WTC11 (cell line): ENCODE measurements around the gene ANKZF1. TPM values are rescaled to one million over a fixed set of nuclear protein-coding genes. Genes with fewer than 3 reads are reported as not detected.

Experiments used
- ATAC-seq: fragments of 200-7000 bp; cut with Tn5 transposase; 2 replicates; pipeline ENCODE4 v1.10.0; 2021; ENCODE audit warnings: mild to moderate bottlenecking, moderate library complexity
- CTCF ChIA-PET: fragments of 300-600 bp; sonication (Branson Sonifier 250); formaldehyde crosslinking; loops from one replicate; lab custom pipeline; 2021; ENCODE audit warnings: antibody characterized with exemption; lab: Charles Lee
- POLR2A ChIA-PET: fragments of 350-600 bp; sonication (Branson Sonifier 250); formaldehyde crosslinking; loops from one replicate; lab custom pipeline; 2021; ENCODE audit warnings: antibody characterized with exemption; lab: Charles Lee
- DNase-seq: peaks from one replicate; pipeline ENCODE4 v3.0.0; 2021; ENCODE audit warnings: low spot score
- H3K27ac Mint-ChIP-seq: 2 replicates; pipeline ENCODE4 v1.8.0; 2021; ENCODE audit warnings: mixed read lengths
- H3K27me3 Mint-ChIP-seq: 2 replicates; pipeline ENCODE4 v1.8.0; 2021; ENCODE audit warnings: low read depth, mild to moderate bottlenecking, moderate library complexity, mixed read lengths
- H3K36me3 Mint-ChIP-seq: 2 replicates; pipeline ENCODE4 v1.8.0; 2021; ENCODE audit warnings: mixed read lengths
- H3K4me1 Mint-ChIP-seq: 2 replicates; pipeline ENCODE4 v1.8.0; 2022; ENCODE audit warnings: mixed read lengths
- H3K4me3 Mint-ChIP-seq: 2 replicates; pipeline ENCODE4 v1.8.0; 2021; ENCODE audit warnings: mild to moderate bottlenecking, moderate library complexity, mixed read lengths
- H3K9me3 Mint-ChIP-seq: 2 replicates; pipeline ENCODE4 v1.8.0; 2021; ENCODE audit warnings: mixed read lengths
- ARID4B ChIP-seq: sonication (generic); formaldehyde crosslinking; IDR thresholded peaks from 2 replicates; pipeline ENCODE4 v1.8.0; 2023; ENCODE audit warnings: missing genetic modification reagents, mild to moderate bottlenecking, borderline replicate concordance
- ATF3 ChIP-seq: sonication (generic); formaldehyde crosslinking; conservative IDR thresholded peaks from 2 replicates; pipeline ENCODE4 v1.8.1; 2022; ENCODE audit warnings: mild to moderate bottlenecking, missing genetic modification reagents
- ATF6 ChIP-seq: sonication (generic); formaldehyde crosslinking; IDR thresholded peaks from 2 replicates; pipeline ENCODE4 v1.8.1; 2023; ENCODE audit warnings: mild to moderate bottlenecking, missing genetic modification reagents
- E2F1 ChIP-seq: sonication (generic); formaldehyde crosslinking; IDR thresholded peaks from 2 replicates; pipeline ENCODE4 v1.8.0; 2022; ENCODE audit warnings: mild to moderate bottlenecking, missing genetic modification reagents
- ELF4 ChIP-seq: sonication (generic); formaldehyde crosslinking; IDR thresholded peaks from 2 replicates; pipeline ENCODE4 v1.8.1; 2022; ENCODE audit warnings: low read depth, mild to moderate bottlenecking, moderate library complexity, missing genetic modification reagents
- ERG ChIP-seq: fragments of 250-450 bp; sonication (Bioruptor Pico); IDR thresholded peaks from 2 replicates; pipeline ENCODE4 v1.8.0; 2021; ENCODE audit warnings: mild to moderate bottlenecking
- FOXK1 ChIP-seq: sonication (generic); formaldehyde crosslinking; IDR thresholded peaks from 2 replicates; pipeline ENCODE4 v1.8.0; 2022; ENCODE audit warnings: mild to moderate bottlenecking, moderate library complexity, missing genetic modification reagents
- GTF2I ChIP-seq: fragments of 250-450 bp; sonication (Bioruptor Pico); conservative IDR thresholded peaks from 2 replicates; pipeline ENCODE4 v1.4.0; 2021; ENCODE audit warnings: mild to moderate bottlenecking
- PRRX2 ChIP-seq: fragments of 250-450 bp; sonication (Bioruptor Pico); IDR thresholded peaks from 2 replicates; pipeline ENCODE4 v1.8.0; 2021; ENCODE audit warnings: mild to moderate bottlenecking
- RORB ChIP-seq: fragments of 250-450 bp; sonication (Bioruptor Pico); IDR thresholded peaks from 2 replicates; pipeline ENCODE4 v1.9.0; 2021; ENCODE audit warnings: mild to moderate bottlenecking
- STAT6 ChIP-seq: sonication (generic); formaldehyde crosslinking; conservative IDR thresholded peaks from 2 replicates; pipeline ENCODE4 v1.8.1; 2023; ENCODE audit warnings: mild to moderate bottlenecking, low read depth, missing genetic modification reagents, moderate library complexity
- TCF7 ChIP-seq: sonication (generic); formaldehyde crosslinking; IDR thresholded peaks from 2 replicates; pipeline ENCODE4 v1.8.0; 2022; ENCODE audit warnings: mild to moderate bottlenecking, low read depth, missing genetic modification reagents, moderate library complexity
- TEAD4 ChIP-seq: sonication (generic); formaldehyde crosslinking; IDR thresholded peaks from 2 replicates; pipeline ENCODE4 v1.8.0; 2022; ENCODE audit warnings: mild to moderate bottlenecking, missing genetic modification reagents
- ZMAT4 ChIP-seq: fragments of 250-450 bp; sonication (Bioruptor Pico); IDR thresholded peaks from 2 replicates; pipeline ENCODE4 v1.9.0; 2021; ENCODE audit warnings: mild to moderate bottlenecking
- ZNF281 ChIP-seq: sonication (generic); formaldehyde crosslinking; IDR thresholded peaks from 2 replicates; pipeline ENCODE4 v1.8.0; 2023; ENCODE audit warnings: mild to moderate bottlenecking, missing genetic modification reagents
- ZNF396 ChIP-seq: fragments of 250-450 bp; sonication (Bioruptor Pico); IDR thresholded peaks from 2 replicates; pipeline ENCODE4 v1.8.0; 2021; ENCODE audit warnings: mild to moderate bottlenecking, moderate library complexity, borderline replicate concordance
- ZSCAN18 ChIP-seq: fragments of 250-450 bp; sonication (Bioruptor Pico); IDR thresholded peaks from 2 replicates; pipeline ENCODE4 v2.1.2; 2022; ENCODE audit warnings: mild to moderate bottlenecking, moderate library complexity
- total RNA-seq: library from RNA; stranded (reverse); gene quantifications from 3 replicates; pipeline ENCODE4 v1.2.3, GENCODE V29; 2021

ANKZF1 gene
- total RNA-seq, 1 experiment from 2014 or later, result 70.4 TPM

GRCh38 chr2:219251656-219252055, 22.1 kb downstream of the ANKZF1 start:
- H3K4me1 Mint-ChIP-seq, result peaks cover 25% of the 10 kb centered on the region
- peak overlapping the region; percentile 79; the same call in 1 of the 2 replicates for H3K4me3 Mint-ChIP-seq
- peaks cover 19% of the 10 kb centered on the region; the same call in 1 of the 2 replicates for H3K36me3 Mint-ChIP-seq
- TF ChIP-seq RORB (CRISPR knock-in tag), result no peak
- TF ChIP-seq PRRX2, result no peak
- TF ChIP-seq ELF4, result no peak
- TF ChIP-seq ATF6, result no peak
- no peak for TF ChIP-seq ERG (CRISPR knock-in tag)
- TF ChIP-seq TCF7 (CRISPR knock-in tag), result no peak
- TF ChIP-seq ATF3 (CRISPR knock-in tag), result no peak
- no peak for TF ChIP-seq ZSCAN18 (CRISPR knock-in tag)
- TF ChIP-seq E2F1, result no peak
- TF ChIP-seq ZMAT4 (CRISPR knock-in tag), result no peak
- TF ChIP-seq ZNF281, result no peak
- TF ChIP-seq GTF2I (CRISPR knock-in tag), result no peak
- no peak for TF ChIP-seq FOXK1 (CRISPR knock-in tag)
- TF ChIP-seq ZNF396 (CRISPR knock-in tag), result no peak
- no peak for TF ChIP-seq TEAD4 (CRISPR knock-in tag)
- TF ChIP-seq ARID4B (CRISPR knock-in tag), result no peak
- no peak for TF ChIP-seq STAT6 (CRISPR knock-in tag)
- TF ChIP-seq, all 79 proteins: peak for 0
- Mint-ChIP-seq H3K27ac (no peak overlapping the region), H3K27me3 (peaks cover 53% of the 10 kb centered on the region), H3K9me3 (no peaks in the 10 kb centered on the region)
- no peak for ATAC-seq
- ChIA-PET POLR2A (interaction anchor here (1.4 to 2.0 kb wide), 3 partner anchors 43 to 75 kb away, joined by 3 to 9 read pairs (median 7); partner anchors contain the start of genes CNPPD1 and ZFAND2B), CTCF (interaction anchor here (0.8 to 4.7 kb wide), 4 partner anchors 27 to 80 kb away, joined by 3 to 33 read pairs (median 5); partner anchors contain the start of genes ABCB6 and DNAJB2)
- no peak for DNase-seq
